Stimulated activated CD8-positive, alpha-beta memory T cell treated with anti-CD3 and anti-CD28 coated beads, Interleukin-15, amount 100 ng/mL, for 48 hours (primary cell): Measurements from ENCODE around the gene NAB1.
"Not testable (repeated sequence)": the region's sequence is repeated elsewhere in the genome, so short reads cannot be mapped to it uniquely, and the experiment has no call there.

Experiments used
- DNase-seq, 2 donors: peaks; one replicate each; pipeline ENCODE4 v3.0.0-alpha.2; 2020; ENCODE audit warnings: low read depth in 2 of 2

The NAB1 gene

GRCh38 chr2:190670182-190670946 is 21.5 kb downstream of the NAB1 start:
- DNase-seq, result no peak

- DNase-seq, result no peak
These were observed 26.2 kb downstream of the NAB1 start for GRCh38 chr2:190674966-190675650.

GRCh38 chr2:190677255-190677654 is 28.4 kb downstream of the NAB1 start:
- DNase-seq, result no peak

GRCh38 chr2:190678444-190679162 is 29.7 kb downstream of the NAB1 start:
- DNase-seq, result peak; percentile 30 to 65

- no peak for DNase-seq
These were observed 30.5 kb downstream of the NAB1 start for GRCh38 chr2:190679391-190679790.

- peak; percentile 28 to 29 for DNase-seq
These were observed 31.1 kb downstream of the NAB1 start for GRCh38 chr2:190679813-190680591.

- DNase-seq, result no peak
These were observed 33.3 kb downstream of the NAB1 start for GRCh38 chr2:190682168-190682567.

GRCh38 chr2:190683802-190684201 is 34.9 kb downstream of the NAB1 start:
- DNase-seq, result no peak

- DNase-seq, result no peak
These were observed 36.0 kb downstream of the NAB1 start for GRCh38 chr2:190684931-190685330.

GRCh38 chr2:190685333-190685732 is 36.5 kb downstream of the NAB1 start:
- no peak for DNase-seq

GRCh38 chr2:190693533-190694232 is 44.8 kb downstream of the NAB1 start:
- no peak for DNase-seq

- DNase-seq, result no peak
These were observed 45.6 kb downstream of the NAB1 start for GRCh38 chr2:190694479-190694878.

GRCh38 chr2:190695739-190696138 is 46.9 kb downstream of the NAB1 start:
- no peak for DNase-seq

- DNase-seq, result no peak
These were observed 48.0 kb downstream of the NAB1 start for GRCh38 chr2:190696792-190697398.

- no peak for DNase-seq
These were observed 48.5 kb downstream of the NAB1 start for GRCh38 chr2:190697421-190697820.

GRCh38 chr2:190698895-190699294 is 50.0 kb downstream of the NAB1 start:
- DNase-seq, result no peak

- no peak for DNase-seq
These were observed 52.7 kb downstream of the NAB1 start for GRCh38 chr2:190701586-190701985.

- no peak for DNase-seq
These were observed 56.4 kb downstream of the NAB1 start for GRCh38 chr2:190705280-190705679.

- no peak for DNase-seq
These were observed 58.8 kb downstream of the NAB1 start for GRCh38 chr2:190707726-190708125.

GRCh38 chr2:190708650-190709049 is 59.8 kb downstream of the NAB1 start:
- not testable (repeated sequence) for DNase-seq

GRCh38 chr2:190711069-190711468 is 62.2 kb downstream of the NAB1 start:
- no peak for DNase-seq
